HG03108 (cell line): ENCODE data around the gene PILRA.
"Not testable (repeated sequence)": the region's sequence is repeated elsewhere in the genome, so short reads cannot be mapped to it uniquely, and the experiment has no call there.

Source experiments
- ATAC-seq: cut with Tn5 transposase; IDR thresholded peaks from one replicate; pipeline ENCODE4 v1.9.1; 2021; ENCODE audit warnings: moderate library complexity; ENCODE audit not compliant: unreplicated experiment

Gene PILRA

GRCh38 chr7:100357131-100357561, 16.1 kb upstream of the PILRA start:
- no peak for ATAC-seq

- no peak for ATAC-seq
Measured at GRCh38 chr7:100358027-100358856, 15.0 kb upstream of the PILRA start, which contains the start of gene PILRB. TSS of gene PILRB (plus strand) at chr7:100358117. CDS start at chr7:100358303, 186 bp downstream.

DNA sequence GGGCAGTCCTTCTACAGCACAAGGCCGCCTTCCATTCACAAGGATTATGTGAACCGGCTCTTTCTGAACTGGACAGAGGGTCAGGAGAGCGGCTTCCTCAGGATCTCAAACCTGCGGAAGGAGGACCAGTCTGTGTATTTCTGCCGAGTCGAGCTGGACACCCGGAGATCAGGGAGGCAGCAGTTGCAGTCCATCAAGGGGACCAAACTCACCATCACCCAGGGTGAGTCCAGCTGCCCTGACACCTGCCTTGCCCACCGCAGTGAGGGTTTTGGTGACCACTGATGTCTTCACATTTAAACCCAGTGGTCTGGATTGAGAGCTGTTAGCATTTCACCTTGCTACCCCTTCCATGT, 14.5 kb upstream of the PILRA start:
- no peak for ATAC-seq

- ATAC-seq = no peak
Measured at GRCh38 chr7:100360135-100360854, 13.0 kb upstream of the PILRA start.

- no peak for ATAC-seq
Measured at GRCh38 chr7:100363098-100363497, 10.2 kb upstream of the PILRA start.

DNA sequence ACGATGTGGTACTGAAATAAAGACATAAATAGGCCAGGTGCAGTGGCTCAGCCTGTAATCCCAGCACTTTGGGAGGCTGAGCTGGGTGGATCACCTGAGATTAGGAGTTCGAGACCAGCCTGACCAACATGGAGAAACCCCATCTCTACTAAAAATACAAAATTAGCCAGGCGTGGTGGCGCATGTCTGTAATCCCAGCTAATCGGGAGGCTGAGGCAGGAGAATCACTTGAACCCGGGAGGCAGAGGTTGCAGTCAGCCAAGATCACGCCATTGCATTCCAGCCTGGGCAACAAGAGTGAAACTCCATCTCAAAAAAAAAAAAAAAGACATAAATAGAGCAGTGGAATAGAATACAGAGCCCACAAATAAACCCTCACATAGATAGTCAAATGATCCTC, 9.5 kb upstream of the PILRA start:
- ATAC-seq = not testable (repeated sequence)

DNA sequence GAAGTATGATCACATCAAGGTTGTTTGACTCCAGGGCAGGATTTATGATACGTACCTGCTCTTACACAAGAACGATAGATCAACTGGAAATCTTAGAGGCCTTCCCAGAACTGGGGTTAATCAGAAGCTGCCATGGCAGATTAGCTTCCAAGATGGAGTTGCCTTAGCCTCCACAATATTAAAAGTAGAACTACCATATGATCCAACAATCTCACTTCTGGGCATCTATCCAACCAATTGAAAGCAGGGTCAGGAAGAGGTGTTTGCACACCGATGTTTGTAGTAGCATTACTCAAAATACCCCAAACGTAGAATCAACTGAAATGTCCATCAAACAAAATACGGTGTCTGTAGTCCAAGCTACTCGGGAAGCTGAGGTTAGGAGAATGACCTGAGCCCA, 8.8 kb upstream of the PILRA start:
- ATAC-seq = no peak

GRCh38 chr7:100365998-100366367, 7.3 kb upstream of the PILRA start:
- ATAC-seq = not testable (repeated sequence)

DNA sequence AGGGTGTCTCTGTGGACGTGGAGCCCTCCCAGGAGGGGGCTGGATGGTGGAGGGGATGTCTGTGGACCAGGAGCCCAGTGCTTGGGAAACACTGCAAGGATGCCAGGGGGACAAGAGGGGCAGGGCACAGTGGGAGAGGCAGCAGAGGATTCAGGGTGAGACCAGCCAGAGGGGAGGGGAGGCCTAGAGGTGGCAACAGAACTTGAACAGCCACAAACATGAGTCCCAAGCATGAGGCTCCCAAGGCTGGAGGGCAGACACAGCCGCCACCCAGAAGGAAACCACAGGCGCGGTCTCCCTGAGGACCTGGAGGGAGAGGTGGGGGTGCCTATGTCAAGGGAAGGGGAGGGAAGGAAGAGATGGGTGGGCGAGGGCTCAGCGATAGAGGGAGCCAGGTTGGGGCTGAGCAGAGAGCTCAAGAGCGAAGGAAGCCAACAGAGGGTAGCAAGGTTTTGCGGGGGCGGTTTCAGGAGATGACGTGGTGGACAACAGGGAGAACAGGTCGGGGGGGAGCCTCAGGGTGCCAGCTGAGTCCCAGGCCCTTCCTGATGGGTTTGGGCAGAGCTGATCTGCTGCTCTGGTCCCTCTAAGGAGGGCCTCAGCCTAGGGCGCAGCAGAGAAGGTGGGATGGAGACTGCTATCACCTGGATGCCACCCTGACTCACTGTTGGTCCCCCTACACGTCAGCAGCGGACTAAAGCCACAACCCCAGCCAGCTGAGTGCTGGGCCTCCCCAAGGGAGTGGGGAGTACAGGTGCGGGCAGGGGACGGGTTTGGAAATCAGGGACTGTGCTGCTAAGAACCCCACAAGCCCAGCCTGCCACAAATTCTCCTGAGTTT, 6.7 kb upstream of the PILRA start:
- no peak for ATAC-seq

DNA sequence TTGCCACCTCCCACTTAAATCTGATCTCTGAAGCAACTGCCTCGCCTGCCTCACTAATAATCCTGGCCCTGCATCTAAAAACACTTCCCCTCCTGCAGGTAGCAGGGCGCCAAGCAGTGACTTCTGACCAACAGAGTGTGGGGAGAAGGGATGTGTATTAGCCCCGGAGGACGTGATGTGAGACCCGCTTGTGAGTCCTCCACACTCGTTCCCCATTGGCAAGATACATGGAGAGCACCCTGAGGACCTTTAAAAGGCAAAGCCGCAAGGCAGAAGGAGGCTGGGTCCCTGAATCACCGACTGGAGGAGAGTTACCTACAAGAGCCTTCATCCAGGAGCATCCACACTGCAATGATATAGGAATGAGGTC, 6.1 kb upstream of the PILRA start:
- ATAC-seq = no peak

DNA sequence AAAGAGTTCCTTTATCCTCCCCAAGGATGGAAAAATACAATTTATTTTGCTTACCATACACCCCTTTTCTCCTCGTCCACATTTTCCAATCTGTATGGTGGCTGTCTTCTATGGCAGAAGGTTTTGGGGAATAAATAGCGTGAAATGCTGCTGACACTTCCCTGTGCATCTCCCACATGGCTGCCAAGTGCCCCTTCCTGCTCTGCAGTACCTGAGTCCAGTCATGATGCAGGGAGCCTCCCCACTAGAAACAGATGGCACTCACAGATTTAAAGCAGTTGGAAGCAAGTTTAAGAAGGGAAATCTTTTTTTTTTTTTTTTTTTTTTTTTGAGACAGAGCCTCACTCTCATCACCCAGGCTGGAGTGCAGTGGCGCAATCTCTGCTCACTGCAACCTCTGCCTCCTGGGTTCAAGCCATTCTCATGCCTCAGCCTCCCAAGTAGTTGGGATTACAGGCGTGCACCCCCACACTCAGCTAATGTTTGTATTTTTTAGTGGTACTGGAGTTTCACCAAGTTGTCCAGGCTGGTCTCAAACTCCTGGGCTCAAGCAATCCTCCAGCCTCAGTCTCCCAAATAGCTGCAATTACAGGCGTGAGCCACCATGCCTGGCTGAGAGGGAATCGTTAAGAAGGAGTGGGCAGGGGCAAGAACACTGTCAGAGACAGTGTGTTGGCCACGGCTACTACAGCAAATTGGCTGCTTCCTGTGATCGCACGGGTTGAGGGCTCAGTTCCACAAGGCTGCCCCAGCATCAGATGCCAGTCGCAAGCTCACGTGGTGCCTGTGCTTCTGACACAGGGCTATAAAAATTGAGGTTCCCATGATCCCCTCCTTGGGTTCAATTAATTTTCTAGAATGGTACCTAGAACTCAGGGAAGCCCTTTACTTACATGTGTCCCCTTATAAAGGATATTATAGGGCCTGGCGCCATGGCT, 5.3 kb upstream of the PILRA start:
- no peak for ATAC-seq

GRCh38 chr7:100369105-100369504, 4.2 kb upstream of the PILRA start:
- peak; percentile 52 for ATAC-seq

GRCh38 chr7:100370303-100370702, 3.0 kb upstream of the PILRA start:
- no peak for ATAC-seq

DNA sequence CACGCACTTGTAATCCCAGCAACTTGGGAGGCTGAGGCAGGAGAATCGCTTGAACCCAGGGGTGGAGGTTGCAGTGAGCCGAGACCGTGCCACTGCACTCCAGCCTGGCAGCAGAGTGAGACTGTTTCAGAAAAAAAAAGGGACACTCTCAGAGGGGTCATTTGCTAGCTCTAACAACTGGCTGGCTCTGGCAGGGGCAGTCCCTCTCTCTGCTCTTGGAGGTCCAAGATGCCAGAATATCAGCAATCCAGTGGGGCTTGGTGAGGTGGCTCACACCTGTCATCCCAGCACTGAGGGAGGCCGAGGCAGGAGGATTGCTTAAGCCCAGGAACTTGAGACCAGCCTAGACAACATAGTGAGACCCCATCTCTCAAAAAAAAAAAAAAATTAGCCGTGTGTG, 2.5 kb upstream of the PILRA start:
- no peak for ATAC-seq

DNA sequence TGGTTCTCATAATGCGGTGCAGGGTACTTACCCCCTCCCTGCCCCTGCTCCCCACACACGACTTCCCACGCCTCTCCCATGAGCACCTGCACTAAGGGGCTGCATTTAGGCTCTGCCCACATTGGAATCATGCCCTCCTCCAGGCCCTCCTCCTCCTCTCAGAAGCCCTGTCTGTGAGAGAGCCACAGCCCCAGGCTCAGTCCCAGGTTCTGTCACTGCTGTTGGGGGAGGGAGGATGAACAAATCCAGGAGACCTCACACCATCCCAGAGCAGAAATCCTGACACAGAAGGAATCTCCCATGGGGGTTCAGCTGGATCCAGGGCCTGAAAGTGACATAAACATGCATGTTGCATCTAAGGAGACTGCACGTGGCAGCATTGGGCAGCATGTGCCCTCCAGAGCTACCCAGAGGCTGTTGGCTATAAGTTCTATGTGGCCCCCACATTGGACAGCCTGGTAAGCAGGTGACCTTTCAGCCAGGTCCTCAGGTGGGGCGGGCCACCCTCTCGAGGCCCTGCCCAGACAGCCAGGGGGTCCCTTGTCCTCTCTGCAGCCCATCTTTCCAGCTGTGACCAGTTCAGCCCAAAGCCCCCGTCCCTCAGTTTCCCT, 1.6 kb upstream of the PILRA start:
- no peak for ATAC-seq

DNA sequence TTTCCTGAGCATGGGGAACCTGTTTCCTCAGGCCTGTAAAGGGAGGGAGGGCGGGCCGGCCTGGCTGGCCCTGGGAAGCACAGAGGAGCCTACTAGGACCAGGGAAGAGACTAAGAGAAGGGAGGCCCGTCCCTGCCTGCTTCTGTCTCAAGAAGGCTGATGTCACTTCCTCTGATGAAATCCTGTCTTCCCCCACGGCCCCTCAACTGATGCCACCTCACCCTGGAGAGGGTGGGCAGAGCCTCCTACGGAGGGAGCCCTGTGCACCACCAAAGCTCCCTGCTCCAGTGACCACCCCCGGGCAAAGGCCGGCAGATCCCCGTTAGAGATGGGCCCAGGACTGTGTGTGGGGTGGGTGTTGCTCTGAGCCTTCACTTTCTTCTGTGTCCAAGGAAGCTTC, 1.0 kb upstream of the PILRA start:
- ATAC-seq = no peak

- ATAC-seq = no peak
Measured at GRCh38 chr7:100372694-100373093, 593 bp upstream of the PILRA start.

- not testable (repeated sequence) for ATAC-seq
Measured at GRCh38 chr7:100373870-100374598, 747 bp downstream of the PILRA start.

DNA sequence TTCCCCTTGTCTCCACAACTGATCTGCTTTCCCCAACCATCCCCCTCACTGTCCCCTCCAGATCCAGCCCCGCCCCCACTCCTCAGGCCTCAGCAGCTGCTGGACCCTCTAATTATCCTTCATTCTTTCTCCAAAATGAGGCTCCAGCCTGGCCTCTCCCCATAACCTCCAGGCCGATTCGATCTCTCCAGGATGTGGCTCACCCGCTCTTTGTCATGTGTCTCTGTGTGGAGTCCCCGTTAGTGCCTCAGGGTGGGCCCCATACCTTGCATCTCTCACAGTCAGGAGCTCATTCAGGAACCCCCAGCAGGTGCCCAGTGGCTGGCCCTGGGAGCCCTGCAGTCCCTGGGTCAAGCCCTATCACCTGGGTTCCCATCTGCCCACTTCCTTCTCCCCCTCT, 1.3 kb downstream of the PILRA start:
- ATAC-seq = no peak
